GM10266 (cell line): ENCODE measurements around the gene PLCL1.

ENCODE experiments used
- DNase-seq: peaks from one replicate; pipeline ENCODE4 v3.0.0; 2012; ENCODE audit errors: extremely low spot score
- CTCF ChIP-seq: IDR thresholded peaks from 2 replicates; pipeline ENCODE4 v1.5.1; 2012; ENCODE audit warnings: mild to moderate bottlenecking, low read depth; ENCODE audit not compliant: control insufficient read depth, insufficient read depth; ENCODE audit errors: missing control alignments

PLCL1 gene

GRCh38 chr2:197996583-197996982 is 192.2 kb downstream of the PLCL1 start:
- no peak for TF ChIP-seq CTCF
- DNase-seq, result no peak

GRCh38 chr2:197997083-197997541 is 192.7 kb downstream of the PLCL1 start:
- TF ChIP-seq CTCF, result no peak
- no peak for DNase-seq

GRCh38 chr2:197998702-197999101 is 194.3 kb downstream of the PLCL1 start:
- no peak for DNase-seq
- no peak for TF ChIP-seq CTCF

GRCh38 chr2:198000417-198000816 is 196.0 kb downstream of the PLCL1 start:
- no peak for DNase-seq
- no peak for TF ChIP-seq CTCF

GRCh38 chr2:198004173-198004572 is 199.8 kb downstream of the PLCL1 start:
- TF ChIP-seq CTCF, result no peak
- DNase-seq, result no peak

GRCh38 chr2:198004921-198005829 is 200.8 kb downstream of the PLCL1 start:
- no peak for TF ChIP-seq CTCF
- peak; percentile 37 for DNase-seq

GRCh38 chr2:198006733-198007132 is 202.3 kb downstream of the PLCL1 start:
- DNase-seq, result no peak
- no peak for TF ChIP-seq CTCF
